ENCODE data around the gene TTF2.
A peak's percentile ranks its signal among the peaks of the same experiment; 100 is the strongest.
"Not testable (repeated sequence)": the region's sequence is repeated elsewhere in the genome, so short reads cannot be mapped to it uniquely, and the experiment has no call there.

The TTF2 gene

GRCh38 chr1:117093870-117094621 lies 33.9 kb downstream of the TTF2 start:
- peak in 1 of 2 experiments; percentile 16 for DNase-seq (ENCODE audit: low read depth in 2 of 2)

DNA sequence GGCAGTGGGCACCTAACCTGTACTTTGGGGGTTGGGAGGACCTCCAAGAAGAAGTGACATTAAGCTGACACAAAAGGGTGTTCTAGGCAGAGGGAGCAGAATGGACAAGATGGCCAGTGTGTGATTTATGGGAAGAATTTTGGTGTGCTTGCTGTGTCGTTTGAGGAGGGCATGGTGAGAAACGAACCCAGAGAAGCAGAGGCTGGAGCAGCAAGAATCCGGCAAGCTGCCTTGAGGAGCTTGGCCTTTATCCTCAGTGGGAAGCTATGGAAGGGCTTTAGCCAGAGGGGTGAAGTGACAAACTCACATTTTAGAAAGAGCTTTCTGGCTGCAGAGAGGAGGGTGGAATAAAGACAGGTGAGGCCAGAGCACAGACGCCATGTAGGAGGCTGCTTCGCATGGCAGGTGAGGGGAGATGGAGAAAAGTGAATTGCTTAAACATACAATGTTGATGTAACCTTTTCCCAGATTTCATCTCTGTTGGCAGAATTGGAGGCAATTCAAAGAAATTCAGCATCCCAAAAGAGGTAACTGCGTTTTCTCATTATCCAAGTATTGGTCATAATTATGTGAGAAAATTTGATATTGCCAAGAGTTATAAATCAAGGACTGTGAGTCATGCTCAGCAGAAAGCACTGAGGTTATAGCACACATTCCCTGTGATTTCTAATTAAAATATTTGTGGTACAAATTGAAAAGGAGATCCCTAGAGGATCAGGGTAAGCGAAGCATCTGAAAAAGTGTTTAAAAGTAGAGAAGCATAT lies 34.9 kb downstream of the TTF2 start:
- DNase-seq (ENCODE audit: low read depth in 2 of 2), result peak; percentile 83 to 85

DNA sequence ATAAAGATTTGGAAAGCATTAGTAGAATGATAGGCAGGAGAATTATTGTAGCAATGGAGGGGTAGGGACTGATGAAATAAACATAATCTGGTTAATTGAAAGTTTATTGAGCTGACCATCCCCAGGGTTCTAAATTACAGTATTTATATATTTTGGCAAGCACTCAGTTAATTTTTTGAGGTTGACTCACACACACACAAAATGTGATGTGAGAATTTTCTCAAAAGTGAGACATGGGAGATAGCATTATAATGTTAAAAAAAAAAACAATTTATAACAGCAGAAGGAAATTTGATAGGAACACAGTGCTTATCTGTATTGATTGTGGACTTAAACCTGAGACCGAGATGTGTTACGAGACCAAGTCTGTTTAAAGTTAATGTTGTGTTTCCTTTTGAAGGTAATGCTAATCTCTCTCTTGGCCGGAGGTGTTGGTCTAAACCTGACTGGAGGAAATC lies 36.9 kb downstream of the TTF2 start:
- peak in 1 of 2 experiments; percentile 21 for DNase-seq (ENCODE audit: low read depth in 2 of 2)

GRCh38 chr1:117097443-117097842 lies 37.3 kb downstream of the TTF2 start:
- DNase-seq (ENCODE audit: low read depth in 2 of 2), result no peak

DNA sequence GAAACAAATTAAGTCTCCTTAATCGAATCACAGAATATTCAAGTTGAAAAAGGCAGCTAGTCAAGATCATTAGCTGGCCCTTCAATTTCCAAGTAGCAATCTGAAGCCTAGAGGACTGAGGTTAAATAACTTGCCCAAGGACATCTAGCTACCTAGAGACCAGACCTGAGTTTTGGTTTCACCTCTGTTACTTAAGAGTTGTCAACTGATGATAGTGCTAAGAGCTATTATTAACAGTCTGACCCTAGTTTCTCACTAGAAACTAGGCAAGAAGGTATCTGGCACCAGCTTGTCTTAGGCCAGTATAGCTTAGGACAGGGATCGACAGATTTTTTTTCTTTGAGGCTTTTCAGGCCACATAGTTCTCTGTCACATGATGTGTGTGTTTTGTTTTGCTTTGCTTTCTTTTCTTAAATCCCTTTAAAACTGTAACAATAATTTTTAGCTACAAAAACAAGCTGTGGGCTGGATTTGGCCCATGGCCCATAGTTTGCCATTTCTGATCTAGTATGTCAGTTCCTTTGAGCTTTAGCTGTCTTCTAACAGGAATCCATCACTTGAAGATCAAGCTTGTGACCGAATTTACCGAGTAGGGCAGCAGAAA lies 38.3 kb downstream of the TTF2 start:
- DNase-seq (ENCODE audit: low read depth in 2 of 2), result no peak

GRCh38 chr1:117101334-117101733 lies 41.2 kb downstream of the TTF2 start:
- no peak for DNase-seq (ENCODE audit: low read depth in 2 of 2)

GRCh38 chr1:117101858-117102257 lies 41.7 kb downstream of the TTF2 start:
- DNase-seq (ENCODE audit: low read depth in 2 of 2), result not testable (repeated sequence)

DNA sequence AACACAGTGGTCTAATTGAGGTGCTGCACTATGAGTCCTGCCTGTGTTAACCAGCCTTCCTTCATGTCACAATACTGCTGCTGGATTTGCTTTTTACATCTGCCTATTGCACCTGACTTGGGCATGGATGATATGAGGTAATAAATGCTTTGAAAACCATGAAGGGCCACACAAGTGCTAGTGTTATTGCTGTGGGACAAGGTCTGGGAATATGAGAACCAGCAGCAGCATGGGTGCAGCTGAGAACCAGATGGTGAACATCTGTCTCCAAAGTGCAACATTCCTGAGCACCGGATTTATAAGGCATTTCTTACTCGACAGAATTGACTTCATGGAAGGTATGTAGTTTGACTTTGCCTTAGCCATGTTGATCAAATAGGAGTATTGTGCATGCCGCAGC lies 44.9 kb downstream of the TTF2 start:
- DNase-seq (ENCODE audit: low read depth in 2 of 2), result peak in 1 of 2 experiments; percentile 40

DNA sequence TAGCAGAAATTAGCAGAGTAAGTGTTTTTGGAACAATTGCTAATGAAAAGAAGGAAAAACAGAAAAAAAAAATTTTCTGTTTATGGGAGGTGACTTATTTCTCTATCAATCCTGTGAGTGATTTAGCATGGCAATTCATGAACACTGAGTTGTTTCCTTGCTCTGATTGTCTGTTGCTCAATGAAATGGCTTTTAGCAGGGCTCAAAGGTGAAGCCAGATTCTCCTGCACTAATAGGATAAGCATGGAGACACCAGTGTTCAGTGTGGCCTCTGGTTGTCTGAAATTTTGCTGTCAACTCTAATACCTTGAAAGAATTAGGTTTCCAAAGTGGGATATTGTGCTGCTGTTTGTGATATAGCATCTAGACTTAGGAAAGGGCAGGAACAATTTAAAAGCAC lies 45.6 kb downstream of the TTF2 start:
- DNase-seq (ENCODE audit: low read depth in 2 of 2), result no peak

- DNase-seq (ENCODE audit: low read depth in 2 of 2), result no peak
Measured at GRCh38 chr1:117106478-117106877, 46.4 kb downstream of the TTF2 start.

- no peak for DNase-seq (ENCODE audit: low read depth in 2 of 2)
Measured at GRCh38 chr1:117107364-117107763, 47.2 kb downstream of the TTF2 start.

- DNase-seq (ENCODE audit: low read depth in 2 of 2), result no peak
Measured at GRCh38 chr1:117110774-117111173, 50.6 kb downstream of the TTF2 start.

- no peak for DNase-seq (ENCODE audit: low read depth in 2 of 2)
Measured at GRCh38 chr1:117112047-117112717, 52.1 kb downstream of the TTF2 start.

GRCh38 chr1:117113199-117113598 lies 53.1 kb downstream of the TTF2 start:
- DNase-seq (ENCODE audit: low read depth in 2 of 2), result no peak

DNA sequence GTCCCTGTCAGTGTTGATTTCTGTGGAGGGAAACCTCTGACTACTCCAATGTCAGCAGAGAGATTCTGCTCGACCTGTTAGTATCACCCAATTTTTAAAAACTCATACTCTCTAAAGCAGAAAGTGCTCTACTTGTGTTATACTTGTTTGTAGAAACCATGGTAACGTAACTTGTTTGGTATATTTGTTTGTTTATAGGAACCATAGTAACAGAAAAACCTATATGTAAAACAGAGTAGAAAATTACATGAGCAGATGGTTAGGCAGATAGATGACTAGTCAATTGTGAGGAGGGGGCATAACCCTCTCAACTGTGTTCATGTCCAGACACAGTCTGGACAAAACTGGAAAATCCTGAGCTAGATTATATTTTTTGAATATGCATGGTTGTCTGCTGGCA lies 54.8 kb downstream of the TTF2 start:
- no peak for DNase-seq (ENCODE audit: low read depth in 2 of 2)

DNA sequence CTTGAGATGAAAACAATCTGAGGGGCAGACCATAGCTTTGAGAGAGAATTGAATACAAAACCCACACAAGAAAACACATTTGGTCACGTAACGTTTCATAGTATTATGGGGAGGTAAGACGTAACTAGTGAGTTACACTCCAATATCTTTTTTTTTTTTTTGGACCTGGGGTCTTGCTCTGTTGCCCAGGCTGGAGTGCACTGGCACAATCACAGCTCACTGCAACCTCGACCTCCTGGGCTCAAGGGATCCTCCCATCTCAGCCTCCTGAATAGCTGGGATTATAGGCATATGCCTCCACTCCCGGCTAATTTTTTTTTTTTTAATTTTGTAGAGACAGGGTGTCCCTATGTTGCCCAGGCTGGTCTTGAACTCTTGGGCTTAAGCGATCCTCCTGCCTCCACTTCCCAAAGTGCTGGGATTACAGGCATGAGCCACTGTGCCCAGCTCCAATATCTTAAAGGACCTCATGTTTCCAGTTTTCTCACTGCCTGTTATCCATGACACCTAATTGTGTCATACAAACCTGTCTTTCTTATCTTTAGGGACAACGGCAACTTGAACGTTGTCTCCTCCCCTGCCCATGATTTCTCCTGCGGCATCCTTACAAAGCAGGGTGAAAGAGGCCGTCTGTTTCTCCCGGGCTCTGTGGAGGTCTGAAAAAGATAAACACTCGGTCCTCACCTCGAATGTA lies 56.1 kb downstream of the TTF2 start:
- DNase-seq (ENCODE audit: low read depth in 2 of 2), result no peak

DNA sequence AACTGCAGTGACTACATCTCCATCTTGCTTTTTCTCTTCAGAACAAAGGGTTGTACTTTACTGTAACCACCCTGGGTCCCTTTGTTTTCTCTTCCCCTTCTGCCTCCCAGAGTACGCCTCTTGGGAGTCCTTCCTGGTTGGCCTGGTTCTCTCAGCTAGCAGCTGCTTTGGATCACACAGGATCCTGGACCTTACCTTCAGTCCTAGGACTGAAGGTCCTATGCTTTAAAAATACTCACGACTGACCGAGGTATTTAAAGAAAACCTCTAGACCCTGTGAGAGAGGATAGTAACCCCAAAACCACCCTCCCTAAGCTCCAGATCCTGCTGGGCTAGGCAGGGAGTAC lies 56.6 kb downstream of the TTF2 start:
- no peak for DNase-seq (ENCODE audit: low read depth in 2 of 2)

GRCh38 chr1:117117697-117118096 lies 57.6 kb downstream of the TTF2 start:
- DNase-seq (ENCODE audit: low read depth in 2 of 2), result no peak

DNA sequence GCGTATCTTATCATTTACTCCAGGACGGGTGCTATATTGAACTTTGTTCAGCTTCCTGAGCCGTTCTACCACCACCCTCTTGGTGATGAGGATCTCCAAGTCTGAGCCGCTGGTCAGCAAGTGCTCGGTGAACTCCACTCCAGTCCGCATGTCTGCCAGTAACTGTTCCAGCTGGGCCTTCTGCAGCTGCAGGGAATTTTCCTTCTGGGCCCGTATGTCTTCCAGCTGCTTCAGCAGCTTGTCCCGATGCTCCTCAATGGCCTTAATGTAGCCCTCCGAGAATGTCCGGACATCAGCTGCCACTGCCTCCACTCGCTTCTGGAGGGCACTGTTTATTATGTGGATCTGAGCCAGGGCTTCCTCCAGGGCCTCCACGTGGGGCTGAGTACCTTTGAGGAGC lies 58.0 kb downstream of the TTF2 start:
- DNase-seq (ENCODE audit: low read depth in 2 of 2), result no peak

GRCh38 chr1:117119144-117119543 lies 59.0 kb downstream of the TTF2 start:
- not testable (repeated sequence) for DNase-seq (ENCODE audit: low read depth in 2 of 2)

GRCh38 chr1:117120774-117121588 lies 60.9 kb downstream of the TTF2 start:
- no peak for DNase-seq (ENCODE audit: low read depth in 2 of 2)

Data from fibroblast of skin of left biceps (primary cell).